Neural cell (in vitro differentiated cells): Measurements from ENCODE around the gene OLFM1. TPM values are rescaled to one million over a fixed set of nuclear protein-coding genes. Genes with fewer than 3 reads are reported as not detected.

ENCODE experiments used
- H2AFZ ChIP-seq: fragments of 200-600, 300-800 bp; sonication (generic), shearing (Covaris generic); 2 replicates; pipeline ENCODE4 v1.6.0; 2014; ENCODE audit warnings: low read depth, mild to moderate bottlenecking, antibody characterized with exemption, low read length, moderate library complexity
- H3F3A ChIP-seq: fragments of 200-600 bp; shearing (Covaris generic); 2 replicates; pipeline ENCODE4 v1.6.1; 2016; ENCODE audit warnings: mild to moderate bottlenecking, moderate library complexity, mixed read lengths, antibody characterized with exemption, low read length; ENCODE audit not compliant: insufficient read depth, poor library complexity, severe bottlenecking
- H3K27ac ChIP-seq: fragments of 200-600, 300-800 bp; sonication (generic), shearing (Covaris generic); 2 replicates; pipeline ENCODE4 v1.5.1; 2014; ENCODE audit warnings: mild to moderate bottlenecking, low read length, moderate library complexity
- H3K27me3 ChIP-seq: fragments of 300-800, 200-600 bp; sonication (generic), shearing (Covaris generic); 2 replicates; pipeline ENCODE4 v1.6.0; 2014; ENCODE audit warnings: mild to moderate bottlenecking, low read depth, low read length, moderate library complexity; ENCODE audit not compliant: insufficient read depth
- H3K36me3 ChIP-seq: fragments of 300-800, 200-600 bp; sonication (generic), shearing (Covaris generic); 2 replicates; pipeline ENCODE4 v1.5.1; 2014; ENCODE audit warnings: mild to moderate bottlenecking, antibody characterized with exemption, low read length, moderate library complexity; ENCODE audit not compliant: insufficient read depth
- H3K4me2 ChIP-seq: fragments of 300-800, 200-600 bp; sonication (generic), shearing (Covaris generic); 2 replicates; pipeline ENCODE4 v1.6.0; 2014; ENCODE audit warnings: mild to moderate bottlenecking, low read length
- H3K4me3 ChIP-seq: fragments of 300-800, 200-600 bp; sonication (generic), shearing (Covaris generic); 2 replicates; pipeline ENCODE4 v1.5.1; 2014; ENCODE audit warnings: mild to moderate bottlenecking, low read length, moderate library complexity
- H3K79me2 ChIP-seq: fragments of 200-600 bp; shearing (Covaris generic); replicated peaks from 2 replicates; pipeline ENCODE4 v1.6.0; 2014; ENCODE audit warnings: mild to moderate bottlenecking, low read length, moderate library complexity; ENCODE audit not compliant: insufficient read depth
- H3K9ac ChIP-seq: fragments of 300-800, 200-600 bp; sonication (generic), shearing (Covaris generic); 2 replicates; pipeline ENCODE4 v1.6.1; 2016; ENCODE audit warnings: mild to moderate bottlenecking, low read length, mixed read lengths
- H3K9me2 ChIP-seq: fragments of 200-600 bp; shearing (Covaris generic); 2 replicates; pipeline ENCODE4 v1.6.1; 2016; ENCODE audit warnings: mild to moderate bottlenecking, low read length, mixed read lengths; ENCODE audit not compliant: insufficient read depth
- H3K9me3 ChIP-seq: fragments of 200-600, 300-800 bp; sonication (generic), shearing (Covaris generic); 2 replicates; pipeline ENCODE4 v1.6.1; 2016; ENCODE audit warnings: mild to moderate bottlenecking, mixed run types, low read length, moderate library complexity, mixed read lengths
- H4K20me1 ChIP-seq: fragments of 200-600 bp; shearing (Covaris generic); 2 replicates; pipeline ENCODE4 v1.6.1; 2016; ENCODE audit warnings: mild to moderate bottlenecking, mixed run types; ENCODE audit not compliant: insufficient read depth
- EP300 ChIP-seq: fragments of 450-650 bp; conservative IDR thresholded peaks from 2 replicates; pipeline ENCODE4 v1.6.1; 2014; ENCODE audit warnings: antibody characterized with exemption, mild to moderate bottlenecking, moderate library complexity; ENCODE audit not compliant: poor library complexity, severe bottlenecking
- EZH2 ChIP-seq: fragments of 200-600, 300-800 bp; shearing (Covaris generic), sonication (generic); IDR thresholded peaks from 2 replicates; pipeline ENCODE4 v1.6.1; 2014; ENCODE audit warnings: antibody characterized with exemption, low read length, borderline replicate concordance, mild to moderate bottlenecking; ENCODE audit not compliant: insufficient read depth, poor library complexity, severe bottlenecking
- MXI1 ChIP-seq: fragments of 450-650 bp; conservative IDR thresholded peaks from 2 replicates; pipeline ENCODE4 v1.6.1; 2014; ENCODE audit warnings: antibody characterized with exemption, mild to moderate bottlenecking; ENCODE audit not compliant: poor library complexity, severe bottlenecking
- POLR2AphosphoS5 ChIP-seq: IDR thresholded peaks from 2 replicates; pipeline ENCODE4 v1.6.1; 2012
- RAD21 ChIP-seq: fragments of 450-650 bp; conservative IDR thresholded peaks from 2 replicates; pipeline ENCODE4 v1.6.1; 2014; ENCODE audit warnings: antibody characterized with exemption, mild to moderate bottlenecking, moderate library complexity
- SMC3 ChIP-seq: fragments of 450-650 bp; conservative IDR thresholded peaks from 2 replicates; pipeline ENCODE4 v1.6.1; 2014; ENCODE audit warnings: antibody characterized with exemption, mild to moderate bottlenecking, moderate library complexity; ENCODE audit not compliant: poor library complexity
- TAF1 ChIP-seq: IDR thresholded peaks from 2 replicates; pipeline ENCODE4 v1.6.1; 2012; ENCODE audit warnings: low read depth
- polyA plus RNA-seq: library from polyadenylated mRNA; depleted of rRNA; stranded (reverse); fragments of >200 nt; gene quantifications from 2 replicates; pipeline ENCODE4 v1.2.3, GENCODE V29; 2014
- TF ChIP-seq, protein P1 (sequence below): IDR thresholded peaks from 2 replicates; pipeline ENCODE4 v1.6.1; 2012; ENCODE audit warnings: borderline replicate concordance
- TF ChIP-seq, protein P2 (sequence below): fragments of 450-650 bp; IDR thresholded peaks from 2 replicates; pipeline ENCODE4 v1.5.1; 2014; ENCODE audit warnings: antibody characterized with exemption, mild to moderate bottlenecking, moderate library complexity; ENCODE audit not compliant: poor library complexity, severe bottlenecking

OLFM1 gene
- polyA plus RNA-seq, 1 donor from 2014 or later, result 102 TPM

GRCh38 chr9:135123773-135124134, 36.3 kb downstream of the OLFM1 start:
- no peaks in the 10 kb centered on the region for H3F3A ChIP-seq
- no peaks in the 10 kb centered on the region for H3K79me2 ChIP-seq
- no peak overlapping the region for H3K4me3 ChIP-seq
- peaks cover 8% of the 10 kb centered on the region for H3K36me3 ChIP-seq
- H3K9me3 ChIP-seq, result peaks cover 4% of the 10 kb centered on the region
- H2AFZ ChIP-seq, result no peak overlapping the region
- no peaks in the 10 kb centered on the region for H3K9me2 ChIP-seq
- H4K20me1 ChIP-seq, result no peaks in the 10 kb centered on the region
- no peak overlapping the region for H3K27ac ChIP-seq
- H3K27me3 ChIP-seq, result no peaks in the 10 kb centered on the region
- H3K4me2 ChIP-seq, result no peak overlapping the region
- TF ChIP-seq SMC3 (no peak), EZH2 (no peak), TAF1 (no peak), POLR2AphosphoS5 (no peak), RAD21 (no peak), EP300 (no peak), MXI1 (no peak)
- TF ChIP-seq, protein P1, sequence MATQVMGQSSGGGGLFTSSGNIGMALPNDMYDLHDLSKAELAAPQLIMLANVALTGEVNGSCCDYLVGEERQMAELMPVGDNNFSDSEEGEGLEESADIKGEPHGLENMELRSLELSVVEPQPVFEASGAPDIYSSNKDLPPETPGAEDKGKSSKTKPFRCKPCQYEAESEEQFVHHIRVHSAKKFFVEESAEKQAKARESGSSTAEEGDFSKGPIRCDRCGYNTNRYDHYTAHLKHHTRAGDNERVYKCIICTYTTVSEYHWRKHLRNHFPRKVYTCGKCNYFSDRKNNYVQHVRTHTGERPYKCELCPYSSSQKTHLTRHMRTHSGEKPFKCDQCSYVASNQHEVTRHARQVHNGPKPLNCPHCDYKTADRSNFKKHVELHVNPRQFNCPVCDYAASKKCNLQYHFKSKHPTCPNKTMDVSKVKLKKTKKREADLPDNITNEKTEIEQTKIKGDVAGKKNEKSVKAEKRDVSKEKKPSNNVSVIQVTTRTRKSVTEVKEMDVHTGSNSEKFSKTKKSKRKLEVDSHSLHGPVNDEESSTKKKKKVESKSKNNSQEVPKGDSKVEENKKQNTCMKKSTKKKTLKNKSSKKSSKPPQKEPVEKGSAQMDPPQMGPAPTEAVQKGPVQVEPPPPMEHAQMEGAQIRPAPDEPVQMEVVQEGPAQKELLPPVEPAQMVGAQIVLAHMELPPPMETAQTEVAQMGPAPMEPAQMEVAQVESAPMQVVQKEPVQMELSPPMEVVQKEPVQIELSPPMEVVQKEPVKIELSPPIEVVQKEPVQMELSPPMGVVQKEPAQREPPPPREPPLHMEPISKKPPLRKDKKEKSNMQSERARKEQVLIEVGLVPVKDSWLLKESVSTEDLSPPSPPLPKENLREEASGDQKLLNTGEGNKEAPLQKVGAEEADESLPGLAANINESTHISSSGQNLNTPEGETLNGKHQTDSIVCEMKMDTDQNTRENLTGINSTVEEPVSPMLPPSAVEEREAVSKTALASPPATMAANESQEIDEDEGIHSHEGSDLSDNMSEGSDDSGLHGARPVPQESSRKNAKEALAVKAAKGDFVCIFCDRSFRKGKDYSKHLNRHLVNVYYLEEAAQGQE, result no peak
- TF ChIP-seq, protein P2, sequence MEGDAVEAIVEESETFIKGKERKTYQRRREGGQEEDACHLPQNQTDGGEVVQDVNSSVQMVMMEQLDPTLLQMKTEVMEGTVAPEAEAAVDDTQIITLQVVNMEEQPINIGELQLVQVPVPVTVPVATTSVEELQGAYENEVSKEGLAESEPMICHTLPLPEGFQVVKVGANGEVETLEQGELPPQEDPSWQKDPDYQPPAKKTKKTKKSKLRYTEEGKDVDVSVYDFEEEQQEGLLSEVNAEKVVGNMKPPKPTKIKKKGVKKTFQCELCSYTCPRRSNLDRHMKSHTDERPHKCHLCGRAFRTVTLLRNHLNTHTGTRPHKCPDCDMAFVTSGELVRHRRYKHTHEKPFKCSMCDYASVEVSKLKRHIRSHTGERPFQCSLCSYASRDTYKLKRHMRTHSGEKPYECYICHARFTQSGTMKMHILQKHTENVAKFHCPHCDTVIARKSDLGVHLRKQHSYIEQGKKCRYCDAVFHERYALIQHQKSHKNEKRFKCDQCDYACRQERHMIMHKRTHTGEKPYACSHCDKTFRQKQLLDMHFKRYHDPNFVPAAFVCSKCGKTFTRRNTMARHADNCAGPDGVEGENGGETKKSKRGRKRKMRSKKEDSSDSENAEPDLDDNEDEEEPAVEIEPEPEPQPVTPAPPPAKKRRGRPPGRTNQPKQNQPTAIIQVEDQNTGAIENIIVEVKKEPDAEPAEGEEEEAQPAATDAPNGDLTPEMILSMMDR, result no peak
- no peak overlapping the region for H3K9ac ChIP-seq

- no peaks in the 10 kb centered on the region for H3K9me2 ChIP-seq
- H2AFZ ChIP-seq, result no peak overlapping the region
- TF ChIP-seq TAF1 (no peak), EZH2 (no peak), RAD21 (no peak), MXI1 (no peak), POLR2AphosphoS5 (no peak), EP300 (no peak), SMC3 (no peak)
- TF ChIP-seq, protein P1, result no peak
- TF ChIP-seq, protein P2, result no peak
- no peak overlapping the region for H3K27ac ChIP-seq
- no peak overlapping the region for H3K4me3 ChIP-seq
- H3F3A ChIP-seq, result no peaks in the 10 kb centered on the region
- H4K20me1 ChIP-seq, result no peaks in the 10 kb centered on the region
- H3K27me3 ChIP-seq, result no peaks in the 10 kb centered on the region
- H3K36me3 ChIP-seq, result no peaks in the 10 kb centered on the region
- no peak overlapping the region for H3K4me2 ChIP-seq
- no peaks in the 10 kb centered on the region for H3K9me3 ChIP-seq
- H3K79me2 ChIP-seq, result no peaks in the 10 kb centered on the region
- no peak overlapping the region for H3K9ac ChIP-seq
These were observed 39.2 kb downstream of the OLFM1 start for GRCh38 chr9:135126451-135127187.
